Measurements from ENCODE around the gene BMPR1B.
"Not testable (repeated sequence)": the region's sequence is repeated elsewhere in the genome, so short reads cannot be mapped to it uniquely, and the experiment has no call there.

BMPR1B gene

DNA sequence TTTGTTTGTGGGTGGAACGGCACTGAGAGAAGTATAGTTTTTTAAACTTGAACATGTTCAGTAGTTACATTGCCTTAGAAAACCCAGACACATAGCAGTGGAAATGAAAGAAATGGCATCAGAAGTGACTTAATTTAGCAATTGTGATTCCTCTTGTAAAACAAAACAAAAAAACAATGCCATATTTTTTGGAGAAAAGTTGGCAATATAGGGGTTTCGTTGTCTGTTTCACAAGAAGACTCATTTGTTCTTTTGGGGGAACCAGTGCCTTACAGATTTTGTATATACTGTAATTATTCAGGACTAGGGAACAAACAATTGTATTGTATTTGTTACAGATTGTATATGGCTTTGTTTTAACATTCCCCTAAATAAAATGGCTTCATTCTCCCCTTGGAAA lies 400.3 kb downstream of the BMPR1B start:
- no peak for DNase-seq

DNA sequence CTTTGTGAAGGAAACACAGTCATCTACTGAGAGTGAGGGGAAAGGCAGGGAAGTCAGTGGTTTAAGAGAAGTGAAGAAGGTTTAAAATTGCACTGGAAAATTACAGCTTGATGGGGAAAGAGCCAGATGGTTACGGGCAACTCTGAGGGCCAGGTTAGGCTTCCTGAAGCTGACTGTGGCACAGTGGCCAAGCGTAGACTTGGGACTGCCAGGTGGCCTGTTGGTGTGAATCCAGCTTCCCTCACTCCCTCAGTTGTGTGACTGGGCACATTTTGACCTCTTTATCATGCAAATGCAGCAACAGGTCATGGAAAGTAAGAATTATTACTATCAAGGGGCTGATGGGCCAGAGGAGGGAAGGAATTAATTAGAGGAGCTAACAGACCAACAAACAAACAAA lies 400.9 kb downstream of the BMPR1B start:
- no peak for DNase-seq

DNA sequence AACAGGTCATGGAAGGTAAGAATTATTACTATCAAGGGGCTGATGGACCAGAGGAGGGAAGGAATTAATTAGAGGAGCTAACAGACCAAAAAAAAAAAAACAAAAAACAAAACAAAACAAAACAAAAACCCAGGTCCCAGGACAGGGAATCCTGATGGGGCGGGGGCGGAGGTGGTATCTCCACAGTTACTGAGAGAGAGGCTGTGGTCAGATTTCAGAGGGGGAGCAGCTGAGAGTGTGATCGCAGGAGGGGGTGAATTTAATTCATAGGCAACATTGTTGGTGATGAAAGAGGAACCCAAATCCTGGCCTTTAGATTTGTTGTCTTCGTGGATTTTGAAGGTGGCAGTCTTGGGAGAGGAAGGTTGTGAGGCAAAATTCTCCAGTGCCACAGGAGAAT lies 401.6 kb downstream of the BMPR1B start:
- DNase-seq, result no peak

DNA sequence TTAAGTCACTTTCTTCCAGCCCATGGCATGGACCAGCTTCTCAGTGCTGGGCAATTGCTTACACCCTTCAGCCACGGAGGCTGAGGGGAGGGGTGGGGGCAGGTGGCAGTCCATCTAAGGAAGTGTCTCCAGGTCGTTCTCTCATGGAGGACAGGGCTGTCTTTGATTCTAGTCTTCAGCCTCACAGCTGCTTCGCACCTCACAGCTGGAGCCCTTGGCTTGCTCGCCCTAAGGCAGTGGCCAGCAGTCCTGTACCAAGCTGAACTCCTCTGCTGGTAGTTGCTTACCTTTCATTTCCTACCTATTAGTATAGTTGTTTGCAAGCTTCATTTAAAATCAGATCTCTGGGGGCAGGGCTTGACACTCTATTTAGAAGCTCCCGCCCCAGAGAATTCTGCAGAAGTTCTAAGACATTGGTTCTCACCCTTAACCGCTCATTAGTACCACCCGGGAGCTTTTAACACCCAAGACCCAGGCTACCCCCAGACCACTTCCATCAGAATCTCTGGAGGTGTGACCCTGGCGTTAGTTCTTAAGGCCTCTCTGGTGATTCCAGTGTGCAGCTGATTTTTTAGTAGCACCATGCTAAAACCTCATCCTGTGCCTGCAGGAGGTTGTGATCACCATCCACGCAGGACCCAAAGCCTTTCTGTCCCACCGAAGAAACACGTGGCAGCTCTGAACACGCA lies 404.2 kb downstream of the BMPR1B start:
- DNase-seq, result no peak

DNA sequence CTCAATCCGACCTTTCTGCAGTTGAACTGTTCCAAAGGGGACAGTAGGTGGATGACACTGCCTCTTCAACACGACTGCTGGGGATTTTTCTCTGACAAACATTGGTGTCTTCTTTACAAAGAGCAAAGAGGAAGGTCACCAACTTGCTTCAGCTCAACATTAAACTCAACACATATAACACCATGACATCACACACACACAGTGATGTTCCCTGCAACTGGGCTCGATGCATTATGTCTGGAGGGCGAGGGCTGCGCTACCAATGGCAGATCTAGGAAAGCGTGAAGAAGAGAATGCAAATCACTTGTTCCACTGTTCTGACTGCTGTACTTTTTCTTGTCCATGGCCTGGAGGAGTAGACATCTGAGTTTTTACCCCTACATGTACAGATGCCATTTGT lies 405.1 kb downstream of the BMPR1B start:
- DNase-seq, result no peak

DNA sequence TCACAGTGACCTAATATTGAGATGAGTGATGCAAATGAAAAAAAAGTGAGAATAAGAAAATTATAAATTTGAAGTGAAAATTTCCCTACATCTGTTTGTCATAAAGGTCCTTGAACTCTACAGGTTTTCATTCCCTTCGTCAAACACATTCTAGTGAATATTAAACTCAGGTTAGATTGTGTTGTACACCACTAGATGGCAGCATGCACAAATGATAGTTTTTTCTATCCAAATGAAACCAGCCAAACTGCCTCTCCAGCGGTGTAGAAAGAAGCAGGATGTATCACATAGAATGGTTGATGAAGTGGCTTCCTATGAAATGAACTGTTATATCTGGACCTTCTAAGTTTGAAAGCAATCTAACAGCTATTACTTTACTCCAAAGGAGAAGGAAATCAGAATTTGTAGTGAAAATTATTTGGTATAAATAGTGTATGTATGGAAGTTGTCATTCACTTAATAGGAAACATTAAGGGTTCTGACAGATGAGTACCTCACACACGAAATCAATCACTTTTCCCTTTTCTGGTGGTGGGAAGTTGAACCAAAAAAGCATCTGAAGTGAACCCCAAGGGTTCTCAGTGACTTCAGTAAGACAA lies 408.3 kb downstream of the BMPR1B start:
- DNase-seq, result no peak

DNA sequence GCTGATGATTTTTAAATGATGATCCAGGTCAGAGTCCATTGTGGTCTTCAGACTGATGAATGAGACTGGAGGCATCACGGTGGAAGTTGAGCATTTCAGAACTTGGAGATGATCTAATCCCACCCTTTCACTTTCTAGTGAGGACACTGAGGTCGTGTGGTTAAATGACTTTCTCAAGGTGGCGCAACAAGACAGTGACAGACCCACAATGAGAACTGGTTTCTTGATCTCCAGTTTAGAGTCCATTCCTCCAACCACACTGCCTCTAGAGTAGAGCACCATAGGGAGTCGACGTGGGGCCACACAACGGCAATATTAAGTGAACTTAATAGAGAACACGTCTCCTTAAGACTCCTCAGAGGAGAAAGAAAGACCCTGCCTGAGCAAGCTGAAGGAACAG lies 410.1 kb downstream of the BMPR1B start:
- DNase-seq, result no peak

DNA sequence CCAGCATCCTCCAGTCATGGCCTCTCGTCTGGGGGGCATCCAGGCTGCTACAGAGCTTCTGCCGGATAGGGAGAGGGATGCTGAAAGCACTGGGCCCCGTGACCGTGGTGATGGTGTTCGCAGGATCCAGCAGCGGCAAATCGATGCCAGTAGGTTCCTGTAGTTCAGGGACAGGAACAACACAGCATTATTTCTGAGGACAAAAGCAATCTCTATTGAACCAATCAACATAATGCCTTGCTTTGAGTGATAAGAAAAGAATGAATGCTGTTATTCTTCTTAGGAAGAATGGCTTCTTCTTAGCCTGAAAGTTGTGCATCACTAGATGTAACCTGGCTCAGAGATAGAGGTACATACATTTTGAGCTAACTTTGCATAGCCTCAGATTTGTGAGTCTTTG lies 412.4 kb downstream of the BMPR1B start:
- DNase-seq, result no peak

DNA sequence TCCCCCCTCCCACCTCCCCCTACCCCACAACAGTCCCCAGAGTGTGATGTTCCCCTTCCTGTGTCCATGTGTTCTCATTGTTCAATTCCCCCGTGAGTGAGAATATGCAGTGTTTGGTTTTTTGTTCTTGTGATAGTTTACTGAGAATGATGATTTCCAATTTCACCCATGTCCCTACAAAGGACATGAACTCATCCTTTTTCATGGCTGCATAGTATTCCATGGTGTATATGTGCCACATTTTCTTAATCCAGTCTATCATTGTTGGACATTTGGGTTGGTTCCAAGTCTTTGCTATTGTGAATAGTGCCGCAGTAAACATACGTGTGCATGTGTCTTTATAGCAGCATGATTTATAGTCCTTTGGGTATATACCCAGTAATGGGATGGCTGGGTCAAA lies 413.6 kb downstream of the BMPR1B start:
- not testable (repeated sequence) for DNase-seq

DNA sequence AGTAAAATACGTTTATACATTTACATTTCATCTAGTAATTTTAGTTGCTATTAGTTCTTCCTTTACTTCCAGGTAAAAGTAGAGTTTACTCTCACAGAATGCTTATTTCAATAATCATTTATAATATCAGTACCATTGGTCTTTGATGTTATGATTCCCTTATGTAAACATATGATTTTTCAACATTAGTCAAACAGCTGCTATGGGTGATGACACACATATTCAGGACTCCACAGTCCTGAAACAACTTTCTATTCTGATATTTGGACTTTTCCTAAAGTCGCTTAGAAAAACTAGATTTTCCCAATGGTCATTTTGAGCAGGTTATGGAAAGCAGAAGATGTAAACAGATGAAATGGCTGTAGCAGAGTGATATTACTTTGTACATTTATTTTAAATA lies 421.2 kb downstream of the BMPR1B start:
- DNase-seq, result no peak

DNA sequence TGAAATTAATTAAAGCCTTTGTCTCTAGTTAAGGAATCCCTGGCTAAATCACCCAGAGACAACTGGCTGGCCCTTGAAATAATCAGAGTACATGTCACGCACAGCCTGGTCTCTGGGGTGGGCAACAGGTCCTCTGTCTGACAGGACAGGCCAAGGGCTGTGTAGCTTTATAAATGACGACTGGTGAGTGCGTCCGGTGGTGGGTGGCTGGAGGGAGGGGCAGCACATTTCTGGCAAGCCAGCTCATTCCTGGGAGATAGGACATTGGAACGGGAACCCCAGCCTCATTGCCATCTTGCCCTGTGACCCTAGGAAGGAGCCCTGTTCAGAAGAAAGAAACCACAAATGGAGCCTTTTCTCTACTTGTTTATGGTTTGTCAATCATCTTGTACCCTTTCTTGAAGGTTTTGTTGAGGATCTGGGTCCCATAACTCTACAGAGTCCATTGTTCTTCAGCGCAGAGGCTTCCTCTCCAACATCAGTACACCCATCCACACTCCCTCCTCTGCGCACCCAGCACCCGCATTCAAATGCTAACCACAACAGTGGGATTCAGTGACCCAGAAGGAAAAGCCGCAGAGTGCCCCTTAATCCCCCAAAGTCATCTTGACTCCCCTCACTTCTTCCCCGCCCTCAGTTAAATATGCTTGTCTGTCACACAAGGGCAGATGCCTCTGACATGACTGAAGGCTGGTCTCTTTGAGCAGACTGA lies 422.9 kb downstream of the BMPR1B start:
- DNase-seq, result no peak

DNA sequence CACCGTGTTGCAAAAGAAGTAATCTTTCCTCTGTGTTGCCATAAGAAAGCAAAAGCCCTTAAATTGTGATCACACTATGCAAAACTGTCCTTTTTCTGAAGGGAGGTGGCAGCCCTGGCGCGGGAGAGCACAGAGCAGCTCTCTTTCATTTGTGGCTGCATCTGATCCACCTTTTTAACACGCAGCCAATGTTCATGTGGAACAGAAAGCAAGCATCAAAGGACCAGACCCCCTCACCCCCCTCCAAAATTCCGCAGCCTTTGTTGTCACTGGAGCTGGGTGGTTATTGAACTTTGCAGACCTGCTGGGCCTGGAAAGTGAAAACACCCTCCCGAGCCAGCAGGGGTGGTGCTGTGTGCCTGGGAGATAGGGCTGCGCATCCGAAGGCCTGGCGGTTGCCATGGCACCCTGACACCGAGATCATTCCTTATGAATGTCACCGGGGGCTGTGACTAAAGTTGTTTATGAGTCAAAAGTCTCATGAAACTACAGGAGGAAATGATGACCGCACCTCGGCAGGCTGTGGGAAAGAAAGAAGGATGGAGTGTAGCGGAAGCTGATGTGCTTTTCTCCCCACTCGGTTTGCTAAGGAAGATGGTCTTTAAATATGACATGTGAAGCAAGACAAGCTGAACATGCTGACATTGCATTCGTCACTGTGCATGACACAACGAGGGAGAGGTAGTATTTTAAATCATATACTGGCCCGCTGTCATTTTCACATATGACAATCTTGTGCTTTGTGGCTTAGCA lies 423.7 kb downstream of the BMPR1B start:
- DNase-seq, result no peak

DNA sequence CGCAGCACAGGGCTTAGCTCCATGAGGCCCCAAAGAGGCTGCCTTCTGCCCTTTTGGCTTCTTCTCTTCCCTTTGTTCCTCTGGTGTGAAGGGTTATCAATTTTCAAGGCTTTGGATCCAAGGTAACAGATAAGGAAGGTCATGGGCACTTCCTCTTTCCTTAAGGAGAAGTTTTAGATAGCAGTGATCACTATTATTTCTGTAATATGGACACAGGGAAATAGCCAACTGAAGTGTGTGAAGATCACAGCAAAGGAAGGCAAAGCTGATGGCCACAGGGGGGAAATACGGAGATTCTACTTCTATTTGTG lies 424.2 kb downstream of the BMPR1B start:
- no peak for DNase-seq

DNA sequence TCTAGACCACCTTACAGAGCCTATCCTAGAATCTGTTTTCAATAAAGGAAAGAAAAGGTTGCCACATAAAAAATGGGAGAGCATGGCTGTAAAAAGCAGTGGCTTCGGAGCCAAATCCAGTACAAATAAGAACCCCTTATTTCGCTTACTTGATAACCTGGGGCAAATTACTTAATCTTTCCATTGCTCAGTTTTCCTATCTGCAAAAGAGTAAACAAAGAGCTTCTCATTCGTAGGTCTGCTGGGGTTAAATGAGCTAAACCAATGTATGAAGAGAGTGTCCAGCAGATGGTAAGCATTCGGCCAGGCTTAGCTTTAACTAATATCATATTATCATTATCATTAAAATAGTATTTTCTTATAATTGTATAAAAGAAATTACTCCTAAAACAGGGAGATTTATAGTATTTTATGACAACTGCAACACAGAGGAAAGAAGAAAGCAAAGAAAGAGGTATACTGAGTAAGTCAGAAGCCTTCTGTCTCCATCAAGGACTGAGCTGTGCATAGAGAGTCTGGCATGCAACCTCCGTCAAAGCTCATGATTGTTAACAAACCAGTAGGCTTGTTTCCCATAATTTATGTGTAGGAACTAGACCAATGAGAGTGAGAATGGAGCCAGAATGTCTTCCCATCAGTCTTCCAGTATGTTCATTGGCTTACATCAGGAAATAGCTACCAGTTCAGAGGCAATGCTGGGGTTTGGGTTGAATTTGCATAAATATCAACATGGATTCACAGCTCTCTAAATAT lies 426.1 kb downstream of the BMPR1B start:
- DNase-seq, result no peak

DNA sequence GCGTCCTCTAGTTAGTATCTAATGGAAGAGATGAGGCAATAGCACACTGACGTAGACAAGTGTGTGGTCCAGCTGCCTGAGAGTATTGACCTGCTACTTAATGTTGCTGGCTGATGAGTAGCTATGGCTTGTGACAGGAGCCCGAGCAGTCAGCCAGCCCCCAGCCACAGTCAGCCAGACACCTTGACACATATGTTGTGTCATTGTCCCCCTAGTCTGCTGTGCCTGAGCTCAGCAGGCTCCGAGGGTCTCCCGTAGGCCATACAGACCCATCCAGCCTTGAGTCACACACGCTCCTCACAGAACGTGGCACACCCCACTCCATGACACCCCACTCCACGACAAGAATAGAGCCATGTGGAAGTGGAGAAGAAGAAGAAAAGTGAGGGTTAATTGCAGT lies 428.9 kb downstream of the BMPR1B start:
- DNase-seq, result no peak

DNA sequence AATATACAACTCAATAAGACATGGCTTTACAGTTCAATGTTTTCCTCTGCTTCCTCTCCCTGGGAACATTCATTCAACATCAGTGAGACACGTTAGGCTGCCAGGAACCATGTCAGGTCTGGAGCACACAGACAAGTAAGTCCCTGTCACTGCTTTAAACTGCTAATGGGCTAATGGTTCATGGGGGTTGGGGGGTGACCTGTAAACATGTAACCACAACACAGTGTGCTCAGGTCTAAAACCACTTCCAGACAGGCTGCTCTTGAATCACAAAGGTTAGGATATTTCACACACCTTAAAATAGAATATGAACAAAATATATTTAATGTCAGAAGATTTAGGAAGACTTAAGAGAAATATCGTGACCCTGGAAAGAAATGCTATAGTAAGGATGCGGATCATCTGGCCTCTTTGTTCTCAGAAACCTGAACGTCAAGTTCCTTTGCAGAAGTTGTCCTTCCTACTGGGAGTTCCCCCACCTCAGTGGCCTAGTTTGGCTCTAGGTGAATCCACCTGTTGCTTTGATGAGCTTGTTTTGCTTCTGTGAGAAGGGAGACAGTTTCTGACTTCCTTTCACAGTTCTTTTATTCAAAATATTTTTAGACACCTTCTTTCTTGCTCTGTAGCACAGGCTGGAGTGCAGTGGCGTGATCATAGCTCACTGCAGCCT lies 431.1 kb downstream of the BMPR1B start:
- DNase-seq, result no peak

DNA sequence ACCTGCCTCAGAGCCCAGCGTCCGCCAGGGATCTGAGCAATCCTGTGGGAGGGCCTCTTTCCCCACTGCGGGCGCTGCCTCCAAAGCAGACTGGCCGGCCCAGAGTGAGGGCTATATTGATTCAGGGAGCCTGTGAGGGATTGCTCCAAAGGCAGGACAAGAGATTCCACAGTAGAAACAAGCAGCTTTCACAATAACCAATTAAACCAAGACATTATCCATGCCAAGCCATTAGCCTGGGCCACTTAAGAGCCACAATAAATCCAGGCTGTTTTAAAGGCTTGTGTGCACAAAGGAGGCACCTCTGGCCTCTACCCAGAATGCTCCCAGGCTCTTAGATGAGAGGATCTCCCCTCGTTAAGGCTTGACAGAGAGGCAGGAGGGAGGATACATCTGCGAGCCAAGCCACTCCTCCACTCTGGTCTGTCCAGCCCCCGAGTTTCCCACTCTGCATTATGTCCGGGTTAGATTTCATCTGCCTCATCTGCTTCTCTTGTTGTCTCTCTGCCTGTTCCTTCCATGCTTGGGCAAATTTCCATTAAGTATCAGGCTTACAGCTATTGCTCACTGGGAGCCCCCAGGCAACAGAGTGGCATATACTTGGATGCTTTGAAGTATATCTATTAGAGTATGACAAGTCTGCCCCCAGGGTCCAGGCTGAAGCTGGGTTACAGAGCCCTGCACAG lies 433.1 kb downstream of the BMPR1B start:
- DNase-seq, result no peak

DNA sequence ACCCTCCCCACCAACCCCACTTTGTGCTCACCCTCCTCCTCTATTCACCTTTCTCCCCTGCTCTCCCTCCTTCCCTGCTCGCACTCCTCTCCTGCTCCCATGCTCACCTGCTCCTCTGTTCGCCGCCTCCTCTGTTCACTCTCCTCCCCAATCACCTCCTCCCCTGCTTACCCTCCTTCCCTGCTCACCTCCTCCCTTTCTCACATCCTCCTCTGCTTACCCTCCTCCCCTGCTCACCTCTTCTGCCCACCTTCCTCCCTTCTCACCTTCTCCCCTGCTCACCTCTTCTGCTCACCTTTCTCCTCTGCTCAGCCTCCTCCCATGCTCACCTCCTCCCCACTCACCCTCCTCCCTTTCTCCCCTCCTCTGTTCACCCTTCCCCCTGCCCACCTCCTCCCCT lies 433.8 kb downstream of the BMPR1B start:
- DNase-seq, result no peak

DNA sequence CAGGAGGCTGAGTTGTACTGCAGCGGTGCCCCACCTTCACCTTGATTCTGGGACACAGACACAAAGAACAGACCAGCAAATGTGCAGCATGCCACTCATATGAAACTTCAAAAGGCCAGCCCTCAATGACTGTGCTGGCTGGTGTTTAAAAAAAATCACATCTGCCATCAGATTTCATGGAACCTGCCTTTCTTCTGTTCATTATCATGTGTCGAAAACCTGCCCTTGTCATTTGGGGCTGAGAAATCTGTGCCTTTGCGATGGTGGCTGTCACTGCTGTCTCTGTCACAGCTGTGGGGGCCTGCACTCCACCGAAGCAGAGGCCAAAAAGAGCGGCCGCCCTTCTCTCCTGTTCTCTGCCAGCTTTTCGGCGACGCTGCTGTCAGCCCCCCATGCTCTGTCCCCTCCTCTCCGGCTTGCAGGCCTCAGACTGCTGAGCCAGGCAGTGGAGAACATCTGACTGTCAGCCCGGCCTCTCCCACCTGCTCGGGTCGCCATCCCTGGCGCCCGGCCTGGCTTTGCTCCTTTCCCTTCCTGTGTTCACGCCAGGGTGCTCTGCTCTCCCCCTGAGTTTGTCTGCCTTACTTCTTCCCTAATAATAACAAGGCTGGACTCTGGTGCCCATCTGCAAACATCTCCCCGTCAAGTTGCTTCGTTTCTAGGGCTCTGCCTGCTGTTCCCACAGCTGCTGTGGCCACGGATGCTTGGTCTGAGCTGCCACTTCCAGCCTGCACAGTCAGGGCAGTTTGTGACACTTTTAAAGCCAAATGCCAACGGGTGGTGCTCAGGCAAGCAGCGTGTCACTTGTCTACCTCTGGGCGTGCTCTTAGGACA lies 435.9 kb downstream of the BMPR1B start:
- DNase-seq, result no peak

DNA sequence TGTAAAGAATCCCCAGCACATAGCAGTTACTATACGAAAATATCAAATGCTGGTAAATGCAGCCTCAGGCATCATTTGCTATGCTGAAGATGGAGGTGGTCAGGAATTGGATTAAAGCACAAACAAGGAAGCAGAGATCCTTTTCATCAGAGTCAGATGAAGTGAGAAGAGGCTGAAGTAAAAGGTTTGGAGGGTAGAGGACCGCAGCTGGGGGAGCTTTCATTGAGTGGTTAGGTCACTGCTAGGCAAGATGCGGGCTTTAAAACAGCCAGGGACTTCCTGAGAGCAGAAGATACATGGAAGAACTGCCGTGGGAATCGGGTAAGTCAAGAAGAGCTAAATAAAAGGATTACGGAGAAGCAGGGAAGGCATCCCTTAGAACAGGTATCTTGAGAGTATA lies 439.6 kb downstream of the BMPR1B start:
- DNase-seq, result no peak

DNA sequence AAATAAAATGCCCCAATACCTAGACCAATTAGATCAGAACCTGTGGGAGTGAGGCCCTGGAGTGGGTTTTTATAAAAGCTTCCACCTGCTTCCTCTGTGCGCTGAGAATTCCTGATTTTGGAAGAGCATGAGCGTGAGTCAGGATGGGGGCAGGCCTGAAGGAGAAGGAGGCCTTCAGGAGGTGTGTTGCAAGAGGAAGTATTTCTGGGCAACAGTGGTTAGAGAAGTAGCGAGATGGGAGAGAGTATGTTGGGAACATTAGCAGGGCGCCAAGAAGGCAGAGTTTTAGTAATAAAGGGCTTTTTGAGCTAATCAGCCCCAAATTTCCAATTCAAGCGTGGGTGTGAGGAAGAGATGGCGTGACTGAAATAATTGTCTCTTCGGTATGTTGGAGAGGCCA lies 441.2 kb downstream of the BMPR1B start:
- no peak for DNase-seq

All from NCI-H146 (cell line).